Choroid plexus epithelial cell (primary cell): ENCODE results near the gene MROH2B.
A peak's percentile ranks its signal among the peaks of the same experiment; 100 is the strongest.

Experiments used
- DNase-seq: peaks from one replicate; pipeline ENCODE4 v3.0.0-alpha.2; 2010; ENCODE audit warnings: low read depth
- H3K4me3 ChIP-seq: 2 replicates; pipeline ENCODE4 v1.5.1; 2011; ENCODE audit warnings: low read depth, mild to moderate bottlenecking, control low read depth, low read length, moderate library complexity
- TF ChIP-seq, protein P1 (sequence below): conservative IDR thresholded peaks from 2 replicates; pipeline ENCODE4 v1.5.1; 2011; ENCODE audit warnings: low read depth, mild to moderate bottlenecking, control low read depth, inconsistent platforms, low read length, moderate library complexity

The MROH2B gene

GRCh38 chr5:40976836-40977235 is 94.3 kb downstream of the MROH2B start:
- DNase-seq, result no peak
- TF ChIP-seq, protein P1, sequence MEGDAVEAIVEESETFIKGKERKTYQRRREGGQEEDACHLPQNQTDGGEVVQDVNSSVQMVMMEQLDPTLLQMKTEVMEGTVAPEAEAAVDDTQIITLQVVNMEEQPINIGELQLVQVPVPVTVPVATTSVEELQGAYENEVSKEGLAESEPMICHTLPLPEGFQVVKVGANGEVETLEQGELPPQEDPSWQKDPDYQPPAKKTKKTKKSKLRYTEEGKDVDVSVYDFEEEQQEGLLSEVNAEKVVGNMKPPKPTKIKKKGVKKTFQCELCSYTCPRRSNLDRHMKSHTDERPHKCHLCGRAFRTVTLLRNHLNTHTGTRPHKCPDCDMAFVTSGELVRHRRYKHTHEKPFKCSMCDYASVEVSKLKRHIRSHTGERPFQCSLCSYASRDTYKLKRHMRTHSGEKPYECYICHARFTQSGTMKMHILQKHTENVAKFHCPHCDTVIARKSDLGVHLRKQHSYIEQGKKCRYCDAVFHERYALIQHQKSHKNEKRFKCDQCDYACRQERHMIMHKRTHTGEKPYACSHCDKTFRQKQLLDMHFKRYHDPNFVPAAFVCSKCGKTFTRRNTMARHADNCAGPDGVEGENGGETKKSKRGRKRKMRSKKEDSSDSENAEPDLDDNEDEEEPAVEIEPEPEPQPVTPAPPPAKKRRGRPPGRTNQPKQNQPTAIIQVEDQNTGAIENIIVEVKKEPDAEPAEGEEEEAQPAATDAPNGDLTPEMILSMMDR, result no peak
- no peak overlapping the region for H3K4me3 ChIP-seq

DNA sequence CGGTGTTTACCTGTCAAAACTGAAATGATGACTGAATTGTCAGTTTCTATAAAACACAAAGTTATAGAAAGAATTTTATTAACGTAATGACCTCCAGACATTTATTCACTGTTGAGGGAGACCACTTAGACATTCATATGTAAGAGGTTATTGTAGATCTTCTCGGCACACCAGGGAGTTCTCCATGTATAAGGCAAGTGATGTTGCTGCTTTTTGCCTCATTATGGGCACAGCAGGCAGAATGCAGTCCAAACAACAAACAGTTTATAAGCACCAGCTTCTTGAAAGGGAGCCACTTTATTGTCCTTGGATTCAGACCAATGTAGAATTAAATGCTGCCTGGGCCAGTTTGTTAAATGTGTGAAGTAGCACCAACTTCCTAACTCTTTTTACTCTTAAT is 95.1 kb downstream of the MROH2B start:
- no peak overlapping the region for H3K4me3 ChIP-seq
- no peak for DNase-seq
- TF ChIP-seq, protein P1, result no peak

GRCh38 chr5:40973364-40974004 is 97.7 kb downstream of the MROH2B start:
- TF ChIP-seq, protein P1, result no peak
- no peak overlapping the region for H3K4me3 ChIP-seq
- DNase-seq, result no peak

DNA sequence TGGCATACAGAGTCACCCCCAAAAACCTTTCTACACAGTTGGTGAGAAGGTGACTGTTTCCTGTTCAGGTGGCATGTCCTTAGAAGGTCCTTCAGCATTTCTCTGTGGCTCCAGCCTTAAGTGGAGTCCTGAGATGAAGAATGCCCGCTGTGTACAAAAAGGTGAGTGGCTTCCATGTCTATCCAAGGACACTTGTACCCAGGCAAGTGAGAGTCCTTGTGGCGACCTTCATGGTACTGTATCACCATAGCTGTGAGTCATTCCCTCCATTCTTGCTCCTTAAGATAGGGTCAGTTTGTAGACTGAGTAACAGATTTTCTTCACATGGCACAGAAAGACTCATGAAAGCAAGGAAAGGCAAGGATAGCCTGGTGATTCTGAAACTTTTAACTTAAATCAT is 98.7 kb downstream of the MROH2B start:
- no peak for DNase-seq
- H3K4me3 ChIP-seq, result no peak overlapping the region
- TF ChIP-seq, protein P1, result no peak

DNA sequence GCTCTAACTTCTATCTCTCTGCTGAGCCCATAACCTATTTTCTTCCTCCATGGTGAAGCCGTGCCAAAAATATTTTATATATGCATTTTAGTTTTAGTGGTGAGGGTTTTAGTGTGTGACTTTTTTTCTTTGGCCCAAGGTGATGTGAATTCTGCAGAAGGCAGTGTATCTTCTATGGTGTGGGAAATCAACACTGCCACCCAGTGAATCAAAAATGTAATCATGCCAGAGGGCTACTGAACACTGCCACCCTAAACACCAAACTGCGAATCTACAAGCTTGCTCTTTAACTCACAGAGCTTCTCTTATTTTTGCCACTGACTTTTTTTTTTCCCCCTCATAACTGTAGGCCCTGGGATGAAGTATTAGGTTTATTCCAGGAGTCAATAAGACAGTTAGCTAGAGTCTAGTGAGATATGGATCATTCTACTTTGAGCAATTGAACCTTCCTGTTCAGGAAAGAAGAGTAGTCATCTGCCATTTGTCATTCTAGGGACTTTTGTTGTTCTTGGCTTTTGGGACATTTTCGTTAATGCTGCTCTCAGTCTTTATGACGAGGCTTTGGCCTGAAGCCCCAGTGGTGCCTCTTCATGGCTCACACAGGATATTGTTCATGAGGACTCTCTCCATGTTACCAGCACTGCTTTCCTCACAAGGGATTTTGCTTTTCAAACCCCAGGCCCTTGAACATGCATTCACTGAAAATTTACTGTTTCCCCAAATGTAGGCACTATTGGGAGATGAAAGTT is 108.8 kb downstream of the MROH2B start:
- DNase-seq, result no peak
- TF ChIP-seq, protein P1, result peak; percentile 2
- no peak overlapping the region for H3K4me3 ChIP-seq

GRCh38 chr5:40960037-40960436 is 111.1 kb downstream of the MROH2B start:
- no peak for DNase-seq
- H3K4me3 ChIP-seq, result no peak overlapping the region
- TF ChIP-seq, protein P1, result no peak

GRCh38 chr5:40958811-40959210 is 112.3 kb downstream of the MROH2B start:
- no peak for DNase-seq
- TF ChIP-seq, protein P1, result no peak
- H3K4me3 ChIP-seq, result no peak overlapping the region
